Neural cell (in vitro differentiated cells): ENCODE measurements around the gene SPDYE1. TPM values are rescaled to one million over a fixed set of nuclear protein-coding genes. Genes with fewer than 3 reads are reported as not detected.
"Not testable (repeated sequence)": the region's sequence is repeated elsewhere in the genome, so short reads cannot be mapped to it uniquely, and the experiment has no call there.

Experiments used
- H2AFZ ChIP-seq: fragments of 200-600, 300-800 bp; sonication (generic), shearing (Covaris generic); 2 replicates; pipeline ENCODE4 v1.6.0; 2014; ENCODE audit warnings: low read depth, mild to moderate bottlenecking, antibody characterized with exemption, low read length, moderate library complexity
- H3F3A ChIP-seq: fragments of 200-600 bp; shearing (Covaris generic); 2 replicates; pipeline ENCODE4 v1.6.1; 2016; ENCODE audit warnings: mild to moderate bottlenecking, moderate library complexity, mixed read lengths, antibody characterized with exemption, low read length; ENCODE audit not compliant: insufficient read depth, poor library complexity, severe bottlenecking
- H3K27ac ChIP-seq: fragments of 200-600, 300-800 bp; sonication (generic), shearing (Covaris generic); 2 replicates; pipeline ENCODE4 v1.5.1; 2014; ENCODE audit warnings: mild to moderate bottlenecking, low read length, moderate library complexity
- H3K27me3 ChIP-seq: fragments of 300-800, 200-600 bp; sonication (generic), shearing (Covaris generic); 2 replicates; pipeline ENCODE4 v1.6.0; 2014; ENCODE audit warnings: mild to moderate bottlenecking, low read depth, low read length, moderate library complexity; ENCODE audit not compliant: insufficient read depth
- H3K36me3 ChIP-seq: fragments of 300-800, 200-600 bp; sonication (generic), shearing (Covaris generic); 2 replicates; pipeline ENCODE4 v1.5.1; 2014; ENCODE audit warnings: mild to moderate bottlenecking, antibody characterized with exemption, low read length, moderate library complexity; ENCODE audit not compliant: insufficient read depth
- H3K4me2 ChIP-seq: fragments of 300-800, 200-600 bp; sonication (generic), shearing (Covaris generic); 2 replicates; pipeline ENCODE4 v1.6.0; 2014; ENCODE audit warnings: mild to moderate bottlenecking, low read length
- H3K4me3 ChIP-seq: fragments of 300-800, 200-600 bp; sonication (generic), shearing (Covaris generic); 2 replicates; pipeline ENCODE4 v1.5.1; 2014; ENCODE audit warnings: mild to moderate bottlenecking, low read length, moderate library complexity
- H3K79me2 ChIP-seq: fragments of 200-600 bp; shearing (Covaris generic); replicated peaks from 2 replicates; pipeline ENCODE4 v1.6.0; 2014; ENCODE audit warnings: mild to moderate bottlenecking, low read length, moderate library complexity; ENCODE audit not compliant: insufficient read depth
- H3K9ac ChIP-seq: fragments of 300-800, 200-600 bp; sonication (generic), shearing (Covaris generic); 2 replicates; pipeline ENCODE4 v1.6.1; 2016; ENCODE audit warnings: mild to moderate bottlenecking, low read length, mixed read lengths
- H3K9me2 ChIP-seq: fragments of 200-600 bp; shearing (Covaris generic); 2 replicates; pipeline ENCODE4 v1.6.1; 2016; ENCODE audit warnings: mild to moderate bottlenecking, low read length, mixed read lengths; ENCODE audit not compliant: insufficient read depth
- H3K9me3 ChIP-seq: fragments of 200-600, 300-800 bp; sonication (generic), shearing (Covaris generic); 2 replicates; pipeline ENCODE4 v1.6.1; 2016; ENCODE audit warnings: mild to moderate bottlenecking, mixed run types, low read length, moderate library complexity, mixed read lengths
- H4K20me1 ChIP-seq: fragments of 200-600 bp; shearing (Covaris generic); 2 replicates; pipeline ENCODE4 v1.6.1; 2016; ENCODE audit warnings: mild to moderate bottlenecking, mixed run types; ENCODE audit not compliant: insufficient read depth
- CTCF ChIP-seq: fragments of 450-650 bp; IDR thresholded peaks from 2 replicates; pipeline ENCODE4 v1.5.1; 2014; ENCODE audit warnings: antibody characterized with exemption, mild to moderate bottlenecking, moderate library complexity; ENCODE audit not compliant: poor library complexity, severe bottlenecking
- EP300 ChIP-seq: fragments of 450-650 bp; conservative IDR thresholded peaks from 2 replicates; pipeline ENCODE4 v1.6.1; 2014; ENCODE audit warnings: antibody characterized with exemption, mild to moderate bottlenecking, moderate library complexity; ENCODE audit not compliant: poor library complexity, severe bottlenecking
- EZH2 ChIP-seq: fragments of 200-600, 300-800 bp; shearing (Covaris generic), sonication (generic); IDR thresholded peaks from 2 replicates; pipeline ENCODE4 v1.6.1; 2014; ENCODE audit warnings: antibody characterized with exemption, low read length, borderline replicate concordance, mild to moderate bottlenecking; ENCODE audit not compliant: insufficient read depth, poor library complexity, severe bottlenecking
- MXI1 ChIP-seq: fragments of 450-650 bp; conservative IDR thresholded peaks from 2 replicates; pipeline ENCODE4 v1.6.1; 2014; ENCODE audit warnings: antibody characterized with exemption, mild to moderate bottlenecking; ENCODE audit not compliant: poor library complexity, severe bottlenecking
- POLR2AphosphoS5 ChIP-seq: IDR thresholded peaks from 2 replicates; pipeline ENCODE4 v1.6.1; 2012
- RAD21 ChIP-seq: fragments of 450-650 bp; conservative IDR thresholded peaks from 2 replicates; pipeline ENCODE4 v1.6.1; 2014; ENCODE audit warnings: antibody characterized with exemption, mild to moderate bottlenecking, moderate library complexity
- SMC3 ChIP-seq: fragments of 450-650 bp; conservative IDR thresholded peaks from 2 replicates; pipeline ENCODE4 v1.6.1; 2014; ENCODE audit warnings: antibody characterized with exemption, mild to moderate bottlenecking, moderate library complexity; ENCODE audit not compliant: poor library complexity
- TAF1 ChIP-seq: IDR thresholded peaks from 2 replicates; pipeline ENCODE4 v1.6.1; 2012; ENCODE audit warnings: low read depth
- polyA plus RNA-seq: library from polyadenylated mRNA; depleted of rRNA; stranded (reverse); fragments of >200 nt; gene quantifications from 2 replicates; pipeline ENCODE4 v1.2.3, GENCODE V29; 2014
- TF ChIP-seq, protein P1 (sequence below): IDR thresholded peaks from 2 replicates; pipeline ENCODE4 v1.6.1; 2012; ENCODE audit warnings: borderline replicate concordance

Gene SPDYE1
- polyA plus RNA-seq, 1 donor from 2014 or later = not detected

GRCh38 chr7:43974033-43974573 is 23.6 kb upstream of the SPDYE1 start:
- H3K36me3 ChIP-seq, H4K20me1 ChIP-seq: not testable (repeated sequence)

GRCh38 chr7:43974725-43975482 is 22.8 kb upstream of the SPDYE1 start:
- not testable (repeated sequence) for H3K36me3 ChIP-seq, H3F3A ChIP-seq, H3K4me3 ChIP-seq, H4K20me1 ChIP-seq, H3K9me2 ChIP-seq, H3K79me2 ChIP-seq, H3K27me3 ChIP-seq, H2AFZ ChIP-seq, H3K4me2 ChIP-seq, H3K9ac ChIP-seq, H3K9me3 ChIP-seq, H3K27ac ChIP-seq

More at GRCh38 chr7:43974033-43974573, 23.6 kb upstream of the SPDYE1 start:
- H3F3A ChIP-seq, H3K27me3 ChIP-seq, H3K4me3 ChIP-seq, H3K27ac ChIP-seq, H3K4me2 ChIP-seq, H3K9me2 ChIP-seq, H2AFZ ChIP-seq, H3K9me3 ChIP-seq, H3K79me2 ChIP-seq, H3K9ac ChIP-seq: not testable (repeated sequence)

DNA sequence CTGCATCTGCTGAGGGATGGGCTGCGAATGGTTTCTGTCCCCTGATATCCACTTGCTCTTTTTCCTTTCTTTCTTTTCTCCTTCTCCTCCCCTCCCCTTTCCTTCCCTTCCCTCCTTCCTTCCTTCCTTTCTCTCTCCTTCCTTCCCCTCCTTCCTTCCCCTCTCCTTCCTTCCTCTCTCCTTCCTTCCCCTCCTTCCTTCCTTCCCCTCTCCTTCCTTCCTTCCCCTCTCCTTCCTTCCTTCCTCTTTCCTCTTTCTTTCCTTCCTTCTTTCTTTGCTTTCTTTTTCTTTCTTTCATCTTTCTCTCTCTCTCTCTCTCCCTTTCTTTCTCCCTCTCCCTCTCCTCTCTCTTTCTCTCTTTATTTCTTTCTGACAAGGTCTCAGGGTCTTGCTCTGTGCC is 20.2 kb upstream of the SPDYE1 start:
- no peaks in the 10 kb centered on the region for H3K79me2 ChIP-seq
- H3K4me2 ChIP-seq = no peak overlapping the region
- no peaks in the 10 kb centered on the region for H3K36me3 ChIP-seq
- H3K27me3 ChIP-seq = no peaks in the 10 kb centered on the region
- no peaks in the 10 kb centered on the region for H3K9me2 ChIP-seq
- H3K9me3 ChIP-seq = no peaks in the 10 kb centered on the region
- no peak overlapping the region for H3K9ac ChIP-seq
- no peak for TF ChIP-seq POLR2AphosphoS5
- TF ChIP-seq EZH2 = no peak
- no peak for TF ChIP-seq RAD21
- TF ChIP-seq TAF1 = no peak
- no peak for TF ChIP-seq SMC3
- no peak for TF ChIP-seq CTCF
- TF ChIP-seq EP300 = no peak
- TF ChIP-seq, protein P1, sequence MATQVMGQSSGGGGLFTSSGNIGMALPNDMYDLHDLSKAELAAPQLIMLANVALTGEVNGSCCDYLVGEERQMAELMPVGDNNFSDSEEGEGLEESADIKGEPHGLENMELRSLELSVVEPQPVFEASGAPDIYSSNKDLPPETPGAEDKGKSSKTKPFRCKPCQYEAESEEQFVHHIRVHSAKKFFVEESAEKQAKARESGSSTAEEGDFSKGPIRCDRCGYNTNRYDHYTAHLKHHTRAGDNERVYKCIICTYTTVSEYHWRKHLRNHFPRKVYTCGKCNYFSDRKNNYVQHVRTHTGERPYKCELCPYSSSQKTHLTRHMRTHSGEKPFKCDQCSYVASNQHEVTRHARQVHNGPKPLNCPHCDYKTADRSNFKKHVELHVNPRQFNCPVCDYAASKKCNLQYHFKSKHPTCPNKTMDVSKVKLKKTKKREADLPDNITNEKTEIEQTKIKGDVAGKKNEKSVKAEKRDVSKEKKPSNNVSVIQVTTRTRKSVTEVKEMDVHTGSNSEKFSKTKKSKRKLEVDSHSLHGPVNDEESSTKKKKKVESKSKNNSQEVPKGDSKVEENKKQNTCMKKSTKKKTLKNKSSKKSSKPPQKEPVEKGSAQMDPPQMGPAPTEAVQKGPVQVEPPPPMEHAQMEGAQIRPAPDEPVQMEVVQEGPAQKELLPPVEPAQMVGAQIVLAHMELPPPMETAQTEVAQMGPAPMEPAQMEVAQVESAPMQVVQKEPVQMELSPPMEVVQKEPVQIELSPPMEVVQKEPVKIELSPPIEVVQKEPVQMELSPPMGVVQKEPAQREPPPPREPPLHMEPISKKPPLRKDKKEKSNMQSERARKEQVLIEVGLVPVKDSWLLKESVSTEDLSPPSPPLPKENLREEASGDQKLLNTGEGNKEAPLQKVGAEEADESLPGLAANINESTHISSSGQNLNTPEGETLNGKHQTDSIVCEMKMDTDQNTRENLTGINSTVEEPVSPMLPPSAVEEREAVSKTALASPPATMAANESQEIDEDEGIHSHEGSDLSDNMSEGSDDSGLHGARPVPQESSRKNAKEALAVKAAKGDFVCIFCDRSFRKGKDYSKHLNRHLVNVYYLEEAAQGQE = no peak
- TF ChIP-seq MXI1 = no peak
- no peak overlapping the region for H3K27ac ChIP-seq
- H4K20me1 ChIP-seq = no peaks in the 10 kb centered on the region
- H3K4me3 ChIP-seq = no peak overlapping the region
- no peaks in the 10 kb centered on the region for H3F3A ChIP-seq
- H2AFZ ChIP-seq = no peak overlapping the region

- H3K27me3 ChIP-seq, H2AFZ ChIP-seq, H3K9ac ChIP-seq, H3K27ac ChIP-seq, H4K20me1 ChIP-seq, H3K9me3 ChIP-seq, H3K79me2 ChIP-seq, H3K9me2 ChIP-seq, H3F3A ChIP-seq, H3K4me2 ChIP-seq, H3K4me3 ChIP-seq, H3K36me3 ChIP-seq: not testable (repeated sequence)
Measured at GRCh38 chr7:43978102-43978501, 19.6 kb upstream of the SPDYE1 start.

GRCh38 chr7:43982848-43983247 is 14.8 kb upstream of the SPDYE1 start:
- not testable (repeated sequence) for H3K79me2 ChIP-seq, H3K9me3 ChIP-seq, H3K36me3 ChIP-seq, H3K27me3 ChIP-seq, H2AFZ ChIP-seq, H4K20me1 ChIP-seq, H3K4me3 ChIP-seq, H3K9me2 ChIP-seq, H3K9ac ChIP-seq, H3K27ac ChIP-seq, H3K4me2 ChIP-seq, H3F3A ChIP-seq
